Keratinocyte (primary cell): Measurements from ENCODE around the gene ELFN2. TPM values are rescaled to one million over a fixed set of nuclear protein-coding genes. Genes with fewer than 3 reads are reported as not detected.
"Not testable (repeated sequence)": the region's sequence is repeated elsewhere in the genome, so short reads cannot be mapped to it uniquely, and the experiment has no call there.

Experiments
- DNase-seq: peaks from one replicate; pipeline ENCODE4 v3.0.0-alpha.2; 2011; ENCODE audit warnings: low read depth, missing footprints, low spot score
- FAIRE-seq: peaks from 2 replicates; lab custom pipeline; 2011; peaks lifted over from hg19 to GRCh38; lab: Jason Lieb, UNC
- H2AFZ ChIP-seq: 2 replicates; pipeline ENCODE4 v1.6.0; 2012; ENCODE audit warnings: low read length, control low read depth, inconsistent platforms; ENCODE audit not compliant: control insufficient read depth
- H3K27ac ChIP-seq: 2 replicates; pipeline ENCODE4 v1.5.1; 2011; ENCODE audit warnings: low read length; ENCODE audit not compliant: control insufficient read depth, insufficient read depth
- H3K27me3 ChIP-seq: 3 replicates; pipeline ENCODE4 v1.6.0; 2011; ENCODE audit warnings: low read length; ENCODE audit not compliant: control insufficient read depth, insufficient read depth; ENCODE audit errors: extremely low read depth
- H3K36me3 ChIP-seq, 2 experiments: 2 replicates in 1 of 2; 3 replicates in 1 of 2; pipeline ENCODE4 v1.5.1; 2011; ENCODE audit warnings: low read length in 2 of 2, mild to moderate bottlenecking in 1 of 2; ENCODE audit not compliant: control insufficient read depth in 2 of 2, insufficient read depth in 2 of 2; ENCODE audit errors: extremely low read depth in 1 of 2
- H3K4me1 ChIP-seq: 3 replicates; pipeline ENCODE4 v1.5.1; 2011; ENCODE audit warnings: low read length; ENCODE audit not compliant: control insufficient read depth, insufficient read depth; ENCODE audit errors: extremely low read depth
- H3K4me2 ChIP-seq: 3 replicates; pipeline ENCODE4 v1.6.0; 2011; ENCODE audit warnings: low read depth, low read length; ENCODE audit not compliant: control insufficient read depth, insufficient read depth; ENCODE audit errors: extremely low read depth
- H3K4me3 ChIP-seq, 3 experiments: fragments of 200-600 bp in 1 of 3; sonication (generic) in 1 of 3; 2 replicates in 2 of 3; 3 replicates in 1 of 3; pipeline ENCODE4 v1.5.1; 2011 to 2016; ENCODE audit warnings: low read length in 3 of 3, mild to moderate bottlenecking in 3 of 3, control low read depth in 2 of 3, inconsistent platforms in 1 of 3, low read depth in 1 of 3, mixed read lengths in 1 of 3, mixed run types in 1 of 3, moderate library complexity in 1 of 3; ENCODE audit not compliant: control insufficient read depth in 2 of 3, insufficient read depth in 2 of 3; ENCODE audit errors: extremely low read depth in 1 of 3
- H3K79me2 ChIP-seq: 2 replicates; pipeline ENCODE4 v1.6.0; 2012; ENCODE audit warnings: low read length; ENCODE audit not compliant: control insufficient read depth, insufficient read depth
- H3K9ac ChIP-seq: 3 replicates; pipeline ENCODE4 v1.6.0; 2011; ENCODE audit warnings: low read length; ENCODE audit not compliant: control insufficient read depth, insufficient read depth; ENCODE audit errors: extremely low read depth
- H3K9me1 ChIP-seq: 3 replicates; pipeline ENCODE4 v1.6.0; 2011; ENCODE audit warnings: low read length; ENCODE audit not compliant: control insufficient read depth, insufficient read depth; ENCODE audit errors: extremely low read depth
- H3K9me3 ChIP-seq: 2 replicates; pipeline ENCODE4 v1.5.1; 2012; ENCODE audit warnings: low read depth, low read length; ENCODE audit not compliant: control insufficient read depth
- H4K20me1 ChIP-seq: 3 replicates; pipeline ENCODE4 v1.6.0; 2011; ENCODE audit warnings: low read length; ENCODE audit not compliant: control insufficient read depth, insufficient read depth; ENCODE audit errors: extremely low read depth
- CTCF ChIP-seq, 3 experiments: IDR thresholded peaks in 1 of 3; conservative IDR thresholded peaks in 1 of 3; optimal IDR thresholded peaks in 1 of 3; 2 replicates in 2 of 3; 3 replicates in 1 of 3; pipeline versions ENCODE3 to v1.5.1; 2011; ENCODE audit warnings: low read length in 3 of 3, mild to moderate bottlenecking in 3 of 3, moderate library complexity in 2 of 3, control low read depth in 1 of 3, inconsistent platforms in 1 of 3; ENCODE audit not compliant: insufficient read depth in 2 of 3; ENCODE audit errors: extremely low read depth in 1 of 3
- EZH2 ChIP-seq: IDR thresholded peaks from one replicate; pipeline ENCODE4 v1.6.1; 2012; ENCODE audit warnings: inconsistent platforms, mild to moderate bottlenecking, low read length, moderate library complexity
- dilution Hi-C: fragments of 300-500 bp; cut with MboI; formaldehyde crosslinking; loops from one replicate; pipeline ENCODE4 v1.7.0; 2020; ENCODE audit warnings: low sequenced_read_pairs; ENCODE audit not compliant: extremely low pct_ligation_motif_present
- polyA plus RNA-seq, 5 experiments: library from polyadenylated mRNA; depleted of rRNA in 3 of 5; stranded (reverse) in 3 of 5; stranded (forward) in 1 of 5; unstranded in 1 of 5; fragments of >200 nt; gene quantifications; 1 replicate in 1 of 5; 2 replicates in 3 of 5; 3 replicates in 1 of 5; pipeline versions ENCODE4 v1.2.1 to v1.2.3, GENCODE V29; 2011 to 2012; ENCODE audit warnings: missing spikeins in 2 of 5, low read depth in 1 of 5, low replicate concordance in 1 of 5

The ELFN2 gene
- polyA plus RNA-seq, 1 donor (not counting 4 experiments of a cell fraction or from before 2014, with no cell fraction given), result 0.13 TPM

- peak overlapping the region; percentile 33 for H3K9ac ChIP-seq
- H3K4me1 ChIP-seq, result peaks cover 58% of the 10 kb centered on the region
- peak; percentile 65 for FAIRE-seq
These were observed 97.8 kb downstream of the ELFN2 start for GRCh38 chr22:37329238-37330140.

DNA sequence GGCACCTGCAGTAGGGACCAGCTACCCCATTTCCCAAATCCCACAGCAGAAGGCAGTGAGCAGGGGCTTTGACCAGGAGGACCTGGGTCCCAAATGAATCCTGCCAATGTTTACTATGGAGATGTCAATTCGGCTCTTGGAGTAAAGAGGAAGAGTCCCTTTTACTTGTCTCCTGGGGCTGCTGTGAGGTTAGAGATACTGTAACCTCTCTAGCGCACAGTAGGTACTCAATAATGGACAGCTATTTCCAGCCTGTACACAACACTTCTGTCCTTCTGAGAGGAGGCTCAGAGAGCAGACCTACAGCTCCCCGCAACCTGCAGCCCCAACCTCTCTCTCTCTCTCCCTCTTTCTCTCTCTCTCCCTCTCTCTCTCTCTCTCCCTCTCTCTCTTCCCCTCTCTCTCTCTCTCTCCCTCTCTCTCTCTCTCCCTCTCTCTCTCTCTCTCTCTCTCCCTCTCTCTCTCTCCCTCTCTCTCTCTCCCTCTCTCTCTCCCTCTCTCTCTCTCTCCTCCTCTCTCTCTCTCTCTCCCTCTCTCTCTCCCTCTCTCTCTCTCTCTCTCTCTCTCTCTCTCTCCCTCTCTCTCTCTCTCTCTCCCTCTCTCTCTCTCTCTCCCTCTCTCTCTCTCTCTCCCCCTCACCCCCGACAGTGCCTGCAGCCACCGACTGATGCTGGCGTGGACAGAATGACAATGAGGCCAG, 98.6 kb downstream of the ELFN2 start:
- H3K79me2 ChIP-seq, H3K4me3 ChIP-seq, H3K27me3 ChIP-seq, H3K9me3 ChIP-seq, H2AFZ ChIP-seq, H3K36me3 ChIP-seq, DNase-seq, H4K20me1 ChIP-seq, dilution Hi-C loops, H3K9me1 ChIP-seq: not testable (repeated sequence)
- H3K4me1 ChIP-seq, result peaks cover 60% of the 10 kb centered on the region
- peak overlapping the region; percentile 52 for H3K9ac ChIP-seq
- peak overlapping the region; percentile 90 for H3K27ac ChIP-seq
- H3K4me2 ChIP-seq, result peak overlapping the region; percentile 69
- peak; percentile 5 for FAIRE-seq

More at GRCh38 chr22:37329238-37330140, 97.8 kb downstream of the ELFN2 start:
- dilution Hi-C loops, result no loop called here
- H3K9me1 ChIP-seq, result no peaks in the 10 kb centered on the region
- H4K20me1 ChIP-seq, result no peaks in the 10 kb centered on the region
- DNase-seq, result peak; percentile 90
- no peaks in the 10 kb centered on the region for H3K79me2 ChIP-seq
- H3K36me3 ChIP-seq, result no peaks in the 10 kb centered on the region
- H3K27ac ChIP-seq, result peak overlapping the region; percentile 90
- peak overlapping the region; percentile 24 for H3K4me2 ChIP-seq
- TF ChIP-seq CTCF (optimal IDR thresholded peaks at IDR 0.05 in 1 of 3, IDR thresholded peaks at IDR 0.05 in 1 of 3, conservative IDR thresholded peaks at IDR 0.05 in 1 of 3; ENCODE audit: extremely low read depth in 1 of 3, insufficient read depth in 2 of 3, low read length in 3 of 3) (no peak), EZH2 (no peak)
- H3K9me3 ChIP-seq, result no peaks in the 10 kb centered on the region
- no peak overlapping the region for H3K4me3 ChIP-seq
- H2AFZ ChIP-seq, result no peak overlapping the region
- H3K27me3 ChIP-seq, result peaks cover 9% of the 10 kb centered on the region
